ENCODE results near the gene SKI.
A peak's percentile ranks its signal among the peaks of the same experiment; 100 is the strongest.

SKI gene

GRCh38 chr1:2312160-2312514 lies 84.0 kb downstream of the SKI start:
- H3K4me3 ChIP-seq (ENCODE audit: low read depth, low read length), result no peak overlapping the region
- TF ChIP-seq CTCF (IDR thresholded peaks at IDR 0.05; ENCODE audit: borderline replicate concordance, insufficient read depth, low read depth, low read length), result no peak

- H3K4me3 ChIP-seq (ENCODE audit: low read depth, low read length), result no peak overlapping the region
- TF ChIP-seq CTCF (IDR thresholded peaks at IDR 0.05; ENCODE audit: borderline replicate concordance, insufficient read depth, low read depth, low read length), result no peak
Observed at GRCh38 chr1:2312515-2313301, 84.6 kb downstream of the SKI start.

GRCh38 chr1:2313651-2314261 lies 85.6 kb downstream of the SKI start:
- TF ChIP-seq CTCF (IDR thresholded peaks at IDR 0.05; ENCODE audit: borderline replicate concordance, insufficient read depth, low read depth, low read length), result no peak
- H3K4me3 ChIP-seq (ENCODE audit: low read depth, low read length), result no peak overlapping the region

GRCh38 chr1:2314273-2314802 lies 86.2 kb downstream of the SKI start:
- no peak overlapping the region for H3K4me3 ChIP-seq (ENCODE audit: low read depth, low read length)
- no peak for TF ChIP-seq CTCF (IDR thresholded peaks at IDR 0.05; ENCODE audit: borderline replicate concordance, insufficient read depth, low read depth, low read length)

- peak overlapping the region; percentile 42 for H3K4me3 ChIP-seq (ENCODE audit: low read depth, low read length)
- TF ChIP-seq CTCF (IDR thresholded peaks at IDR 0.05; ENCODE audit: borderline replicate concordance, insufficient read depth, low read depth, low read length), result peak; percentile 79
Observed at GRCh38 chr1:2314803-2315673, 86.9 kb downstream of the SKI start.

- no peak for TF ChIP-seq CTCF (IDR thresholded peaks at IDR 0.05; ENCODE audit: borderline replicate concordance, insufficient read depth, low read depth, low read length)
- peak overlapping the region; percentile 38 for H3K4me3 ChIP-seq (ENCODE audit: low read depth, low read length)
Observed at GRCh38 chr1:2315674-2316450, 87.7 kb downstream of the SKI start.

Measured in GM12875 (cell line).